HG03469 (cell line): ENCODE measurements around the gene AGAP1.

Experiments
- ATAC-seq: cut with Tn5 transposase; IDR thresholded peaks from one replicate; pipeline ENCODE4 v1.9.1; 2021; ENCODE audit warnings: mild to moderate bottlenecking, moderate library complexity, moderate number of reproducible peaks; ENCODE audit not compliant: unreplicated experiment

The AGAP1 gene

DNA sequence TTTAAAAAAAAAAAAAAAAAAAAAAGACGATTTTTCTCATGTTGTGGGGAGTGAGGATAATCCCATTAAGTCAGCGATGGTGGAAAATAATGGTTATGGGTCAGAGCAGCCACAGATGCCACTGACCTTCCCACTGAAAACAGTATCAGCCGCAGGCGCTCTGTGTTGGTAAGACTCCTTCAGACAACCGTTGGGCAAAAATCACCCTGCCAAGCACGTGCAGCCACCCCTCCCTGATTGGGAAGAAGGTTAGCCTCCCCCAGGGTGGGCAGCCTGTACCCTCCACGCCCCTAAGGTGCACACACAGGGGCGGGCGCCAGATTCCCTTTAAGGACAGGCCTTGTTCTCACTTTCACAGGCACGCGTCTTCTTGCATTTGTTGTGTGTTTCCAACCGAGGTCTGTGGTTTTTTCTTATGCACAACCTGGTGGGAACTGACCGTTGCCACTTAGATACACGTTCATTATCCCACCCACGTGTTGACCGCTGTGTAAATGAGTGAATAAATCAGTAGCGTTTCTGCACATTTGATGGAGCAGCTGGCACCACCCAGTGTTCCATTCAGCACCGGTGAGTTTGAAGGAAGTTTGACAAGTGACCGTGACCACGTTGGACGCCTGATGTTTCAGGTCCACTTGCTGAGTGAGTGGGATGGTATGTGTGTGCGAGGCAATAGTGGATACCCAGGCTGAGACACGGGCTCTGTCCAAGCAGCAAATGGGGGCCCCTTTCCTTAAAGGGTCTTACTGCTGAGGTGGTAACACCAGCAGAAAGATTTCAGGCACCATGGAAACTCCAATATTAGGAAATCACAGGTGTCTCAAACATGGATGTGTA is 476.6 kb downstream of the AGAP1 start:
- ATAC-seq: no peak

DNA sequence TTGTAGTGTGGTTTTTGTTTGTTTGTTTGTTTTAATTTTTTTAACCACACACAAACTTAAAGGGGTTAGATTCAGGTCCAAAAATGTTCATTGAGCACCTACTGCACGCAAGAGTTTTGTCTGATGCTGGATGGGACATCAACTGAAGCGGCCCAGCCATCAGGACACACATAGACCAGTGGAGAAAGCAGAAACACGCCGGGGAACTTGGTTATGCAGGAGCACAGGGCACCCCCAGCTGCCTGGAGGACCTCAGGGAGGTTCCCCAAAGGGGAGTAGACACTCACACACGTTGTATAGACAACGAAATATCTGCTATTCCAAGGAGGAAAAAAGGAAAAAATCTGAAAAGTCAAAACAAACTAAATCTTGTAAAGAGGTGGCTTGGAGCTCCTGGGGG is 482.7 kb downstream of the AGAP1 start:
- ATAC-seq: no peak

- no peak for ATAC-seq
Observed at GRCh38 chr2:235976956-235977355, 483.1 kb downstream of the AGAP1 start.

DNA sequence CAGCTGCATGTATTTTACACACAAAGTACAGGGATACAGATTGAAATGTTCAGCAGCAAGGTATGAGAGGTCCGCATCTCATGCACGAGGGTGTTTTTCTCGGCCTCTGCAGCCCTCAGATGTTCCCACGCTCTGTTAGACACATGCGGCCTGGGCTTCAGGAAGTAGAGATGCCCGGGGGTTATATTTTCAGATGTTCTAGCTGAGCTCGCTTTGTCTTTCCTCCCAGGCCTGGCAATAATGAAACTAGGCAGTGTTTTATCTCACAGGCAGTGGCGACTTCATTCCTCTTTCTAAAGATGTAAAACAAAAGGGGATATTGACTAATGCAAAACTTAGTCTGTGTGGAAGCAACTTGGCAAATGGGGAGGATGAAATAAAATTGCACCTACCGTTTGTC is 483.6 kb downstream of the AGAP1 start:
- no peak for ATAC-seq

GRCh38 chr2:235978022-235978421 is 484.2 kb downstream of the AGAP1 start:
- no peak for ATAC-seq

- ATAC-seq: no peak
Observed at GRCh38 chr2:235979037-235979436, 485.2 kb downstream of the AGAP1 start.

DNA sequence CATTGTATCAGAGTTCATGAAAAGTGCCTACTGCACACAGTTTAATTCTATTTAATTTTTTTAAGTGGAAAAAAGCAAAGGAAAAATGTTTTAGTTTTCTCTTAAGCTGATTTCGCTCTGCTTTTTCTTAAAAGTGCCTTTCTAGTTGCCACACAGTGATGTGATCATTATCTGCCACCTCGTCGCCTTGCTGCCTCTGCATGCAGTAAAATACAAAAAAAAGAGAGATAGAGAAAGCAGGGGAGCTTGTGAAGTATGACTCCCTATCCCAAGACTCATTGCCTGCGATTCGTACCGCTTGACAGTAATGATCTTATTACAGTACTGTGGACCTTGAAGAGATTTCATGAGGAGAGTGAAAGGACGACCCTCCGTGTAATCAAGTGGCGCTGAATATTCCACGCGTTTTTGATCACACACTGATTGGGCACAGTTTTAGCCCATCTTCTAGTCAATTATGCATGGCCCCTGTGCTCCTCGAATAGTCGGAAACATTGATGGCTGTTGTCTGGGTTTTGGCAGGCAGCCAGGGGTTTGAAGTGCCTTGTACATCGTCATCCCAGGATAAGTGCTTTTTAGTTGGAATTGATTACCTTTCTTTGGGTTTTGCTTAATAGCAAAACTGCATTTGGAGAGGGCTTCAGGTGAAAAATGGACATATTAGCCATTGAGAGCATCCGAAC is 486.1 kb downstream of the AGAP1 start:
- ATAC-seq: no peak

GRCh38 chr2:235981631-235982030 is 487.8 kb downstream of the AGAP1 start:
- no peak for ATAC-seq

- no peak for ATAC-seq
Observed at GRCh38 chr2:235983016-235983415, 489.2 kb downstream of the AGAP1 start.

GRCh38 chr2:235984552-235984951 is 490.7 kb downstream of the AGAP1 start:
- no peak for ATAC-seq

- no peak for ATAC-seq
Observed at GRCh38 chr2:235986361-235986760, 492.5 kb downstream of the AGAP1 start.

DNA sequence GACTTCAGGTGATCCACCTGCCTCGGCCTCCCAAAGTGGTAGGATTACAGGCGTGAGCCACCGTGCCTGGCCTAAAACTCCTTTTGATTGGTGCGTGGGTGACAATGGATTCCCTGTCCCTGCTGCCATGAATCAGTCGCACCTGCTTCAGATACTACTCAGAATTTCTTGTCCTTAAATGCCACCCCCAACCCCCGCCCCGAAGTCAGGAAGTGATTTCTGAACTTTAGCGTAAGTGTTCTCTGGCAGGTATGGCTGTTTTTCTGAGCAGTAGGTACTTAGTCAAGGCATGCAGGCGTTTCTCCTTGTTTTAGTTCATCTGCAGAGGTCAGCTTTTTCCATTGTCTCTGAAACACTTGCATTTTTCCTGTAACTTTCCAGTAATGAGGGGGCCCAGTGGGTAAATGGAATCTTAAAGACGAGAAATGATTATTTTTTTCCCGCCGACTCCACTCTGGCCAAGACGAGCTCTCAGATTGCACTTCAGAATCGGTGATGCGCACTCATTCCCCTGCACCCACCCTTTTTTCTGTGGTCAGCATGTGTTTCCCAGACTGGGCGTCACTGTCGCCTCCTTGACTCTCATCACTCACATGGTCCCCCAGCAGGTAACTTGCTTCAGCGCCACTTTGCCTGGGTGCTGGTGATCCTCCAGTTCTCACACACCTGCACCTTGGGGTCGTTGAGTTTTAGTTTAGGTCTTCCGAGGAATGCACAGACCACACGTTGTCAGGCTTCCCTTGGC is 494.6 kb downstream of the AGAP1 start:
- no peak for ATAC-seq

GRCh38 chr2:235989591-235989990 is 495.7 kb downstream of the AGAP1 start:
- no peak for ATAC-seq

DNA sequence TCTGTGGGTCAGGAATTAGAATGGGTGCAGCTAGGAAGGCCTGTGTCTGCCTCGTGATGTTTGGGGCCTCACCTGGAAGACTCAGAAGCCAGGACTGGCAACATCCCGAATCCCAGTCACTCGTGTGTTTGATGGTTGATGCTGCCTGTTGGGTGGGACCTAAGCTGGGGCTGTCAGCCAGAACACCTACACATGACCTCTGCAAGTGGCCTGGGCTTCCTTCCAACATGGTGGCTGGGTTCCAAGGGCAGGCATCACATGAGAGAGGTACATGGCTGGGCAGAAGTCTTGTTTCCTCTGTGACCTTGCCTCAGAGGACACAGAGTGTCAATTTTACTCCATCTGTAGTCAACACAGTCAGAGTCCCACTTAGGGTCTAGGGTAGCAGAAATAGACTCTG is 496.5 kb downstream of the AGAP1 start:
- ATAC-seq: no peak

DNA sequence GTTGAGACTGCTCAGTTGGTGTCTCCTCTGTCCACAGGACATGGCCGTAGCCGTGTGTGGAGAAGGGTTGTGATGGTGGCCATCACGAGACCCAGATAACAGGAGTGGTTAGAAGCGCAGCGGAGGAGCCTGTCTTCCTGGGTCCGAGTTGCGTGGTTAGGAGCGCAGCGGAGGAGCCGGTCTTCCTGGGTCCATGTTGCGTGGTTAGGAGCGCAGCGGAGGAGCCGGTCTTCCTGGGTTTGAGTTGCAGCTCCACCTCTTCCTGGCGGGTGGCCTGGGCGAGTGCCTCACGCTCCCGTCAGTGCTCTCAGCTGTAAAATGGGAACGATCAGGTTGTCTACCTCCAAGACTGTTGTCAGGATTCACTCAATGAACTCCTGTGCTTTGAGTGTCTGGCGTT is 498.2 kb downstream of the AGAP1 start:
- no peak for ATAC-seq

DNA sequence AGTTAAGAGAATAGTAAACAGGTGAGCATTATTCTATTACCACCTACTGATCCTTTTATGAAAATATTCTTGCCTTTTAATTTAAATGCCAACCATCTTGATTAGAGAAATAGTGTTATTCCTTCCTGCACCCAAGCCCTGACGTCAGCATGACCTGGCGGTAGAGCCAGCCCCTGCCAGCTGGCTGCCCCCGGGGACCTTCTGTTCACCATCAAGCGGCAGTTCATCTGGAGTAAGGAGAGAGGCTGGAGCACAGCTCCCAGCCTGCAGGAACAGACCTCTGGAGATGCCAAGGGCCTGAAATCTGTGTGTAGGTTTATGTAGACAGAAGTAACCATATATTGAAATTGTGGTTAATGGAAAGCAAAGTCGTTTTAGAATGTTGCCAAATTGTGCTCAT is 502.6 kb downstream of the AGAP1 start:
- ATAC-seq: no peak

DNA sequence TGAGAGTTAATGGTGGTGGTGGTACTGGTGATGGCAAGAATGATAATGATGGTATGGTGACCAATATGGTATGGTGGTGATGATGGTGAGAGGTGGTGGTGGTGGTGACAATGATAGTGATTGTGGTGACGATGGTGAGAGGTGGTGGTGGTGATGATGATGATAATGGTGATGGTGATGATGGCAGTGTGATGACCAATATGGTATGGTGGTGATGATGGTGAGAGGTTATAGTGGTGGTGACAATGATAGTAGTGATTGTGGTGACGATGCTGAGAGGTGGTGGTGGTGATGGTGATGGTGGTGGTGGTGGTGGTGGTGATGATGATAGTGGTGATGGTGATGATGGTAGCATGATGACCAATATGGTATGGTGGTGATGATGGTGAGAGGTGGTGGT is 505.2 kb downstream of the AGAP1 start:
- ATAC-seq: no peak

GRCh38 chr2:236001166-236001828 is 507.5 kb downstream of the AGAP1 start:
- no peak for ATAC-seq

DNA sequence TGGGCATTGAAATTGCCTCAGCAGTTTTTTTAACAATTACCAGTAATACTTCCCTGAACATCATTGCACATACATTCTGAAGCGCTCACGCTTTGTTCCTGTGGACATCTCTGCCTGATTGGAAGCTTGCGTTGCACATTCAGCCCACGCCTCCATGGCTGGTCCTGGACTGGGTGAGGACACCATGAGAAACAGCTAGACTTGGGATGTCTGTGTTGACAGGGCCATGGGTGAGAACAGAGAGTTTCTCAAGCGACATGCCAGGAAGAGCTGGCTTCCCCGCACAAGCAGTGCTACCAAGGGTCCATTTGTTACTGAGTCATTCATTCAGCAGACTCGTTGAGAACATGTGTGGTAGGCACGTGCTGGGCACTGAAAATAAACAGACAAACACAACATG is 508.0 kb downstream of the AGAP1 start:
- no peak for ATAC-seq

DNA sequence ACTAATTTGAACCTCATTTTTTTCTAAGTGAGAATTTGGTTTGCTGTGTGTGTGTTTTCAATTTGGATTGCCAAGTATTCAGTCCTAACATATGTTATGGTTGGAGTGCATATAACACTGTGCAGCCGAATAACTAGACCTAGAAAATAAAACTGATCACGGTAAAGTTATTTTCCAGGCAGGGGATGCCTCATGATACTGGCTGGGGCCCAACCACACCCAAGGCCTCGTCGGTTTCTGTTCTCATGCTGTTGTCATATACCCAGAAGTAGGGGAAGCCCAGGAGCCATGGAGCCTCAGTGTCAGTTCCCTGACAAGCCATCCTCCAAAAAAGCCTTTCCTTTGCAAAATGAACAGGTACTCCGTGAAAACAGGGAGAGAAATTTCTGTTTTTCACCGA is 514.2 kb downstream of the AGAP1 start:
- no peak for ATAC-seq

DNA sequence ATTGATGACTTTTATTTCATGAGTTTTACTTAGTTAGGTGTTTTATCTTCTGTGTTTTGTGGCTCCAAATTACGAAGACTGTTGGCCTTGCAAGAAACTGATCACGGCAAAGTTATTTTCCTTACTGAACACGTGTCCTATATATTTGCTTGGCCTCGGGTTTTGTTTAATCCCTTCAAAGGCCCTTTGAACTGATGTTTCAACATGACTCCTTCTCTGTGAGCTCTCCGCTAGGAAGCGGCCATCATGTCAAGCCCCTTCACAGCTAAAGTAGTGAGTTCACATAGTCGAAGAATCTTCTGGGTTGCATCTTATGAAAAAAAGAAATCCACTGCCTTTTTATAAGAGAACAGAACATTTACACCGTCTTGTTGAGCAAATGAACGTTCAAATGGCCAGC is 515.0 kb downstream of the AGAP1 start:
- no peak for ATAC-seq
